ENCODE results near the gene RAB3GAP1. TPM values are rescaled to one million over a fixed set of nuclear protein-coding genes. Genes with fewer than 3 reads are reported as not detected.

RAB3GAP1 gene
- total RNA-seq, 1 donor from 2014 or later = 32.0 TPM

GRCh38 chr2:135010200-135010942, 41.7 kb upstream of the RAB3GAP1 start:
- H3K36me3 Mint-ChIP-seq = no peaks in the 10 kb centered on the region
- no peak overlapping the region for H3K4me3 Mint-ChIP-seq
- TF ChIP-seq CTCF (conservative IDR thresholded peaks at IDR 0.05) = no peak
- peaks cover 14% of the 10 kb centered on the region for H3K27me3 Mint-ChIP-seq
- no peak for DNase-seq (ENCODE audit: extremely low spot score, unreplicated experiment)
- H3K4me1 Mint-ChIP-seq (ENCODE audit: unreplicated experiment) = no peaks in the 10 kb centered on the region
- no peaks in the 10 kb centered on the region for H3K9me3 Mint-ChIP-seq
- no peak overlapping the region for H3K27ac Mint-ChIP-seq

GRCh38 chr2:135011633-135012032, 40.5 kb upstream of the RAB3GAP1 start:
- no peak overlapping the region for H3K4me3 Mint-ChIP-seq
- no peak for TF ChIP-seq CTCF (conservative IDR thresholded peaks at IDR 0.05)
- DNase-seq (ENCODE audit: extremely low spot score, unreplicated experiment) = no peak
- H3K27ac Mint-ChIP-seq = no peak overlapping the region
- H3K36me3 Mint-ChIP-seq = no peaks in the 10 kb centered on the region
- no peaks in the 10 kb centered on the region for H3K4me1 Mint-ChIP-seq (ENCODE audit: unreplicated experiment)
- peaks cover 5% of the 10 kb centered on the region for H3K27me3 Mint-ChIP-seq
- no peaks in the 10 kb centered on the region for H3K9me3 Mint-ChIP-seq

GRCh38 chr2:135021618-135022017, 30.5 kb upstream of the RAB3GAP1 start:
- Mint-ChIP-seq H3K9me3 (no peaks in the 10 kb centered on the region), H3K4me3 (no peak overlapping the region), H3K27ac (no peak overlapping the region), H3K27me3 (no peaks in the 10 kb centered on the region), H3K4me1 (ENCODE audit: unreplicated experiment) (no peaks in the 10 kb centered on the region), H3K36me3 (no peaks in the 10 kb centered on the region)
- TF ChIP-seq CTCF (conservative IDR thresholded peaks at IDR 0.05) = no peak
- DNase-seq (ENCODE audit: extremely low spot score, unreplicated experiment) = no peak

- no peaks in the 10 kb centered on the region for H3K4me1 Mint-ChIP-seq (ENCODE audit: unreplicated experiment)
- no peaks in the 10 kb centered on the region for H3K9me3 Mint-ChIP-seq
- no peak overlapping the region for H3K27ac Mint-ChIP-seq
- no peaks in the 10 kb centered on the region for H3K36me3 Mint-ChIP-seq
- no peak for TF ChIP-seq CTCF (conservative IDR thresholded peaks at IDR 0.05)
- no peaks in the 10 kb centered on the region for H3K27me3 Mint-ChIP-seq
- H3K4me3 Mint-ChIP-seq = no peak overlapping the region
- no peak for DNase-seq (ENCODE audit: extremely low spot score, unreplicated experiment)
Observed at GRCh38 chr2:135022952-135023880, 28.9 kb upstream of the RAB3GAP1 start.

- no peaks in the 10 kb centered on the region for H3K36me3 Mint-ChIP-seq
- DNase-seq (ENCODE audit: extremely low spot score, unreplicated experiment) = no peak
- no peaks in the 10 kb centered on the region for H3K9me3 Mint-ChIP-seq
- no peaks in the 10 kb centered on the region for H3K4me1 Mint-ChIP-seq (ENCODE audit: unreplicated experiment)
- H3K4me3 Mint-ChIP-seq = no peak overlapping the region
- no peak for TF ChIP-seq CTCF (conservative IDR thresholded peaks at IDR 0.05)
- no peaks in the 10 kb centered on the region for H3K27me3 Mint-ChIP-seq
- no peak overlapping the region for H3K27ac Mint-ChIP-seq
Observed at GRCh38 chr2:135023886-135024485, 28.1 kb upstream of the RAB3GAP1 start.
